Measurements from ENCODE around the gene DTWD2. TPM values are rescaled to one million over a fixed set of nuclear protein-coding genes. Genes with fewer than 3 reads are reported as not detected.
"Not testable (repeated sequence)": the region's sequence is repeated elsewhere in the genome, so short reads cannot be mapped to it uniquely, and the experiment has no call there.

DTWD2 gene
- total RNA-seq, 4 donors from 2014 or later: 17.6 to 37.8 (median 28.8) TPM

GRCh38 chr5:118996098-118996497, 7.8 kb upstream of the DTWD2 start:
- no peak overlapping the region for H3K27ac ChIP-seq
- no peak for DNase-seq
- H3K9me3 ChIP-seq: no peaks in the 10 kb centered on the region
- H3K4me3 ChIP-seq (replicated peaks in 1 of 3): no peak overlapping the region
- no peaks in the 10 kb centered on the region for H3K4me1 ChIP-seq
- WGBS, 2 donors: 94% methylated on average over 1 of the region's 1 CpG
- no peak for TF ChIP-seq POLR2A (IDR thresholded peaks at IDR 0.05)
- TF ChIP-seq CTCF (IDR thresholded peaks at IDR 0.05): no peak
- no peaks in the 10 kb centered on the region for H3K36me3 ChIP-seq
- intact Hi-C loops (cut with DNase I): no loop called here
- no peaks in the 10 kb centered on the region for H3K27me3 ChIP-seq

GRCh38 chr5:118994595-118994994, 6.2 kb upstream of the DTWD2 start:
- TF ChIP-seq POLR2A (IDR thresholded peaks at IDR 0.05) (no peak), CTCF (IDR thresholded peaks at IDR 0.05) (no peak)
- no peaks in the 10 kb centered on the region for H3K36me3 ChIP-seq
- no peaks in the 10 kb centered on the region for H3K9me3 ChIP-seq
- intact Hi-C loops (cut with DNase I): no loop called here
- H3K27me3 ChIP-seq: no peaks in the 10 kb centered on the region
- no peaks in the 10 kb centered on the region for H3K4me1 ChIP-seq
- 68 to 82% methylated on average over 2 of the region's 2 CpGs for WGBS, 2 donors
- DNase-seq: no peak
- no peak overlapping the region for H3K27ac ChIP-seq
- no peak overlapping the region for H3K4me3 ChIP-seq (replicated peaks in 1 of 3)

- H3K4me1 ChIP-seq; H3K27me3 ChIP-seq; intact Hi-C loops (cut with DNase I); H3K36me3 ChIP-seq; H3K4me3 ChIP-seq (replicated peaks in 1 of 3); DNase-seq; H3K9me3 ChIP-seq; H3K27ac ChIP-seq: not testable (repeated sequence)
Measured at GRCh38 chr5:118993118-118993517, 4.8 kb upstream of the DTWD2 start.

GRCh38 chr5:118992055-118992454, 3.7 kb upstream of the DTWD2 start:
- WGBS, 2 donors: 96 to 99% methylated on average over 3 of the region's 3 CpGs
- H3K27me3 ChIP-seq; intact Hi-C loops (cut with DNase I); H3K4me1 ChIP-seq; DNase-seq; H3K27ac ChIP-seq; H3K9me3 ChIP-seq; H3K36me3 ChIP-seq; H3K4me3 ChIP-seq (replicated peaks in 1 of 3): not testable (repeated sequence)

GRCh38 chr5:118990582-118990981, 2.2 kb upstream of the DTWD2 start:
- 81 to 89% methylated on average over 1 of the region's 1 CpG for WGBS, 2 donors
- H3K4me1 ChIP-seq: peaks cover 5 to 14% of the 10 kb centered on the region in 2 donors
- no peak overlapping the region for H3K4me3 ChIP-seq (replicated peaks in 1 of 3)
- DNase-seq: no peak
- H3K9me3 ChIP-seq: no peaks in the 10 kb centered on the region
- no peak for TF ChIP-seq CTCF (IDR thresholded peaks at IDR 0.05)
- no peak for TF ChIP-seq POLR2A (IDR thresholded peaks at IDR 0.05)
- no peak overlapping the region for H3K27ac ChIP-seq
- intact Hi-C loops (cut with DNase I): no loop called here
- H3K27me3 ChIP-seq: no peaks in the 10 kb centered on the region
- H3K36me3 ChIP-seq: no peaks in the 10 kb centered on the region

GRCh38 chr5:118989816-118990215, 1.5 kb upstream of the DTWD2 start:
- Histone ChIP-seq H3K4me1 (peaks cover 5 to 14% of the 10 kb centered on the region in 2 donors), H3K9me3 (no peaks in the 10 kb centered on the region), H3K4me3 (replicated peaks in 1 of 3) (no peak overlapping the region), H3K36me3 (no peaks in the 10 kb centered on the region), H3K27ac (no peak overlapping the region), H3K27me3 (no peaks in the 10 kb centered on the region)
- intact Hi-C loops (cut with DNase I): loop anchor here (5.0 kb wide), 1 partner anchor 422 kb away; no protein-coding TSS in a partner anchor
- WGBS, 2 donors: 77 to 84% methylated on average over 6 of the region's 6 CpGs
- no peak for TF ChIP-seq POLR2A (IDR thresholded peaks at IDR 0.05)
- no peak for TF ChIP-seq CTCF (IDR thresholded peaks at IDR 0.05)
- DNase-seq: no peak
